Upper lobe of left lung (tissue), 6 donors: ENCODE measurements around the gene SERPINI2. TPM values are rescaled to one million over a fixed set of nuclear protein-coding genes. Genes with fewer than 3 reads are reported as not detected.

Experiments used
- ATAC-seq, 2 donors: fragments of 200-7000 bp; cut with Tn5 transposase; one replicate each; pipeline ENCODE4 v1.9.1; 2022; ENCODE audit warnings: mild to moderate bottlenecking in 2 of 2, moderate library complexity in 2 of 2; ENCODE audit not compliant: low FRiP score in 2 of 2
- DNase-seq, 2 donors: peaks; one replicate each; pipeline ENCODE4 v3.0.0-alpha.2; 2019 to 2020
- H3K27ac ChIP-seq, 4 donors: fragments of 200-600 bp; sonication (generic); one replicate each; pipeline ENCODE4 v1.5.1; 2016 to 2019
- H3K27me3 ChIP-seq, 4 donors: fragments of 200-600 bp; sonication (generic); one replicate each; pipeline ENCODE4 v1.5.1; 2017 to 2019
- H3K36me3 ChIP-seq, 4 donors: fragments of 200-600 bp; sonication (generic); one replicate each; pipeline ENCODE4 v1.5.1; 2016 to 2019
- H3K4me1 ChIP-seq, 4 donors: fragments of 200-600 bp; sonication (generic); one replicate each; pipeline ENCODE4 v1.5.1; 2018 to 2019
- H3K4me3 ChIP-seq, 4 donors: fragments of 200-600 bp; sonication (generic); one replicate each; pipeline ENCODE4 v1.5.1; 2017 to 2019; ENCODE audit warnings: mild to moderate bottlenecking in 2 of 4, moderate library complexity in 1 of 4
- H3K9me3 ChIP-seq, 4 donors: fragments of 200-600 bp; sonication (generic); one replicate each; pipeline ENCODE4 v1.5.1; 2018 to 2019
- EP300 ChIP-seq, 4 donors: sonication (generic); formaldehyde crosslinking; IDR thresholded peaks; one replicate each; pipeline ENCODE4 v1.5.1; 2017; ENCODE audit warnings: antibody characterized with exemption in 4 of 4, control low read depth in 2 of 4
- POLR2A ChIP-seq, 4 donors: fragments of 450-650 bp; IDR thresholded peaks; one replicate each; pipeline ENCODE4 v1.5.1; 2016 to 2017; ENCODE audit warnings: antibody characterized with exemption in 4 of 4, mild to moderate bottlenecking in 2 of 4
- POLR2AphosphoS5 ChIP-seq, 2 donors: sonication (generic); formaldehyde crosslinking; IDR thresholded peaks; one replicate each; pipeline ENCODE4 v1.5.1; 2017; ENCODE audit warnings: antibody characterized with exemption in 2 of 2
- WGBS, 2 donors: methylation state at CpG; one replicate each; pipeline ENCODE4 v1.1.5; 2017 to 2018; 5-methylcytosine and 5-hydroxymethylcytosine counted together
- total RNA-seq, 6 donors: library from RNA; depleted of rRNA in 4 of 6; stranded (reverse); fragments of >200 nt in 4 of 6; gene quantifications; one replicate each; pipeline versions ENCODE4 v1.1.0 to v1.2.1, GENCODE V29; 2016 to 2021
- TF ChIP-seq, protein P1 (sequence below), 6 experiments: fragments of 450-650 bp in 4 of 6; fragments of 200-600 bp in 2 of 6; sonication (generic) in 2 of 6; IDR thresholded peaks; one replicate each; pipeline ENCODE4 v1.5.1; 2016 to 2019; ENCODE audit warnings: antibody characterized with exemption in 6 of 6
- donor health status: DM: no; HTN: no; CAD: no; lungs with moderate emphysema.
- donor health status: DM: no; HTN: yes; CAD: no; lungs with severe emphysema.

Gene SERPINI2
- total RNA-seq, 6 donors from 2014 or later: 0.67 to 28.1 (median 1.7) TPM

- Histone ChIP-seq H3K4me3 (no peak overlapping the region), H3K36me3 (no peaks in the 10 kb centered on the region), H3K27me3 (no peaks in the 10 kb centered on the region), H3K27ac (no peak overlapping the region), H3K9me3 (no peaks in the 10 kb centered on the region), H3K4me1 (no peaks in the 10 kb centered on the region)
- DNase-seq (no peak), ATAC-seq (no peak)
- WGBS, 2 donors: 52 to 69% methylated on average over 3 of the region's 3 CpGs
- TF ChIP-seq EP300 (IDR thresholded peaks at IDR 0.05) (no peak), POLR2AphosphoS5 (IDR thresholded peaks at IDR 0.05) (no peak), POLR2A (IDR thresholded peaks at IDR 0.05) (no peak)
- TF ChIP-seq, protein P1, sequence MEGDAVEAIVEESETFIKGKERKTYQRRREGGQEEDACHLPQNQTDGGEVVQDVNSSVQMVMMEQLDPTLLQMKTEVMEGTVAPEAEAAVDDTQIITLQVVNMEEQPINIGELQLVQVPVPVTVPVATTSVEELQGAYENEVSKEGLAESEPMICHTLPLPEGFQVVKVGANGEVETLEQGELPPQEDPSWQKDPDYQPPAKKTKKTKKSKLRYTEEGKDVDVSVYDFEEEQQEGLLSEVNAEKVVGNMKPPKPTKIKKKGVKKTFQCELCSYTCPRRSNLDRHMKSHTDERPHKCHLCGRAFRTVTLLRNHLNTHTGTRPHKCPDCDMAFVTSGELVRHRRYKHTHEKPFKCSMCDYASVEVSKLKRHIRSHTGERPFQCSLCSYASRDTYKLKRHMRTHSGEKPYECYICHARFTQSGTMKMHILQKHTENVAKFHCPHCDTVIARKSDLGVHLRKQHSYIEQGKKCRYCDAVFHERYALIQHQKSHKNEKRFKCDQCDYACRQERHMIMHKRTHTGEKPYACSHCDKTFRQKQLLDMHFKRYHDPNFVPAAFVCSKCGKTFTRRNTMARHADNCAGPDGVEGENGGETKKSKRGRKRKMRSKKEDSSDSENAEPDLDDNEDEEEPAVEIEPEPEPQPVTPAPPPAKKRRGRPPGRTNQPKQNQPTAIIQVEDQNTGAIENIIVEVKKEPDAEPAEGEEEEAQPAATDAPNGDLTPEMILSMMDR (IDR thresholded peaks at IDR 0.05): no peak
These were observed 13.7 kb upstream of the SERPINI2 start for GRCh38 chr3:167487556-167487955.

DNA sequence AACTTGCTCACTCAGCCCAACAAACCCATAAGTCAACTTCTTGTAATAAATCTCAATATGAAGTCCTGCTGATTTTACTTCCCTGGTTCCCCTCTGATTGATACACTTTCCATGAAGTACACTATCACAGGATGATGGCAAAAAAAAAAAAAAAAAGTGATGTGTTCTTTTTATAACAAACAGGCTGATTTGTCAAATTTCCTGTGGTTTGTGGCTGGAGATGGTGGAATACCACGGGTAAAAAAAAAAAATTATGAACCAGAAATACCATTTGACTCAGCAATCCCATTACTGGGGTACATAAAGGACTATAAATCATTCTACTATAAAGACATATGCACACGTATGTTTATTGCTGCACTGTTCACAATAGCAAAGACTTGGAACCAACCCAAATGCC is 10.7 kb upstream of the SERPINI2 start:
- H3K27ac ChIP-seq: no peak overlapping the region
- ATAC-seq: no peak
- no peaks in the 10 kb centered on the region for H3K27me3 ChIP-seq
- 46% methylated on average over 2 of the region's 2 CpGs for WGBS, 2 donors
- no peaks in the 10 kb centered on the region for H3K9me3 ChIP-seq
- no peaks in the 10 kb centered on the region for H3K36me3 ChIP-seq
- no peaks in the 10 kb centered on the region for H3K4me1 ChIP-seq
- DNase-seq: no peak
- no peak for TF ChIP-seq POLR2AphosphoS5 (IDR thresholded peaks at IDR 0.05)
- TF ChIP-seq, protein P1 (IDR thresholded peaks at IDR 0.05): no peak
- TF ChIP-seq EP300 (IDR thresholded peaks at IDR 0.05): no peak
- TF ChIP-seq POLR2A (IDR thresholded peaks at IDR 0.05): no peak
- H3K4me3 ChIP-seq: no peak overlapping the region

DNA sequence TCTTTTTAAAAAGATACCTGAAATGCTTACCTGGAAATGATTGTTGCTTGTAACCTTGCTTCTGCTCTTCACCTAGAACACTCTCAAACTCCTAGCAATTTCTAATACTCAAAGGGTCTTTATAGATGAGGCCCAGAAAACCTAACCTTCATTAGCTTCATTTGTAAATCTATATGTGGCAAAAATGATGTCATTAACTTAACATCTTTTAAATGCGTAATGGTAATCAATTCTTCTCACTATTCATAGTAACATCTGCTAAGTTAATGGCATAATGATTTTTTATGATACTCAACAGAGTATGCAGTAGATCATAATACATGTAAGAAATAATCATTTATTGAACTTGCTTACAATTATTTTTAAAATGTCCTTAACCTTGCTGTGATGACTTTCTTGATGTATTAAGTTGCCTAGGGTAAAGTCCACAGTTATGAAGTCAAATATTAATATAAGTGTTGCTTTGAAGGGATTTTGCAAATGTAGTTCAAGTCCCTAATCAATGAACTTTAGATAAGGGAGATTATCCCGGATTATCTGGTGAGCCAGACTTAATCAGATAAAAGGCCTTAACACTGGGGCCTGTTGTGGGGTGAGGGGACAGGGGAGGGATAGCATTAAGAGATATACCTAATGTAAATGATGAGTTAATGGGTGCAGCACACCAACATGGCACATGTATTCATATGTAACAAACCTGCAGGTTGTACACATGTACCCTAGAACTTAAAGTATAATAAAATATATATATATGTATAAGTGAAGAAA is 10.1 kb upstream of the SERPINI2 start:
- ATAC-seq: no peak
- Histone ChIP-seq H3K9me3 (no peaks in the 10 kb centered on the region), H3K36me3 (no peaks in the 10 kb centered on the region), H3K27me3 (no peaks in the 10 kb centered on the region), H3K27ac (no peak overlapping the region), H3K4me1 (no peaks in the 10 kb centered on the region), H3K4me3 (no peak overlapping the region)
- TF ChIP-seq EP300 (IDR thresholded peaks at IDR 0.05) (no peak), POLR2AphosphoS5 (IDR thresholded peaks at IDR 0.05) (no peak), POLR2A (IDR thresholded peaks at IDR 0.05) (no peak)
- TF ChIP-seq, protein P1 (IDR thresholded peaks at IDR 0.05): no peak
- 83% methylated on average over 2 of the region's 2 CpGs for WGBS, 2 donors
- DNase-seq: no peak

- no peak overlapping the region for H3K4me3 ChIP-seq
- no peaks in the 10 kb centered on the region for H3K36me3 ChIP-seq
- no peak for ATAC-seq
- H3K27ac ChIP-seq: no peak overlapping the region
- TF ChIP-seq POLR2AphosphoS5 (IDR thresholded peaks at IDR 0.05): no peak
- no peak for TF ChIP-seq EP300 (IDR thresholded peaks at IDR 0.05)
- TF ChIP-seq, protein P1 (IDR thresholded peaks at IDR 0.05): no peak
- TF ChIP-seq POLR2A (IDR thresholded peaks at IDR 0.05): no peak
- no peaks in the 10 kb centered on the region for H3K9me3 ChIP-seq
- H3K4me1 ChIP-seq: no peaks in the 10 kb centered on the region
- DNase-seq: no peak
- H3K27me3 ChIP-seq: no peaks in the 10 kb centered on the region
These were observed 7.3 kb upstream of the SERPINI2 start for GRCh38 chr3:167481164-167481563.

- Histone ChIP-seq H3K27ac (no peak overlapping the region), H3K9me3 (no peaks in the 10 kb centered on the region), H3K4me3 (no peak overlapping the region), H3K27me3 (no peaks in the 10 kb centered on the region), H3K4me1 (no peaks in the 10 kb centered on the region), H3K36me3 (no peaks in the 10 kb centered on the region)
- 80 to 95% methylated on average over 2 of the region's 2 CpGs for WGBS, 2 donors
- ATAC-seq: no peak
- TF ChIP-seq POLR2AphosphoS5 (IDR thresholded peaks at IDR 0.05): no peak
- TF ChIP-seq POLR2A (IDR thresholded peaks at IDR 0.05): no peak
- TF ChIP-seq, protein P1 (IDR thresholded peaks at IDR 0.05): no peak
- TF ChIP-seq EP300 (IDR thresholded peaks at IDR 0.05): no peak
- DNase-seq: no peak
These were observed 6.9 kb upstream of the SERPINI2 start for GRCh38 chr3:167480748-167481147.
